ENCODE data around the gene SEMA3A. TPM values are rescaled to one million over a fixed set of nuclear protein-coding genes. Genes with fewer than 3 reads are reported as not detected.

The SEMA3A gene
- total and polyA plus RNA-seq, 9 donors: 0.76 to 23.0 (median 2.2) TPM

DNA sequence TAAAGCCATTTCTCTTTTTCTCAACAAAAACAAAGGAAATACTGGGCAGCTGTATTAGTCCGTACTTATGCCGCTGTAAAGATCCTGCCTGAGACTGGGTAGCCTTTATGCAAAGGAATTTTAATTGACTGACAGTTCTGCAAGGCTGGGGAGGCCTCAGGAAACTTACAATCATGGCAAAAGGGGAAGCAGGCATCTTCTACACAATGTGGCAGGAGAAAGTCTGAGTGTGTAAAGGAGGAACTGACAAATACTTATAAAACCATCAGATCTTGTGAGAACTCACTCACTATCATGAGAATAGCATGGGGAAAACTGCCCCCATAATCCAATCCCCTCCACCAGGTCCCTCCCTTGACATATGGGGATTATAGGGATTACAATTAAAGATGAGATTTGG lies 264.3 kb downstream of the SEMA3A start:
- Histone ChIP-seq H3K4me3 (no peak overlapping the region), H3K4me1 (ENCODE audit: insufficient read depth) (no peaks in the 10 kb centered on the region), H3K9me3 (no peaks in the 10 kb centered on the region), H3K27ac (no peak overlapping the region), H3K36me3 (no peaks in the 10 kb centered on the region), H3K27me3 (no peaks in the 10 kb centered on the region)
- intact Hi-C loops (cut with DNase I): loop anchor here in 1 of 4 donors (10.0 kb wide), 1 partner anchor 1095 kb away; no protein-coding TSS in a partner anchor
- 85 to 95% (median 95%) methylated on average over 2 of the region's 2 CpGs for WGBS, 3 donors
- TF ChIP-seq, protein P1, sequence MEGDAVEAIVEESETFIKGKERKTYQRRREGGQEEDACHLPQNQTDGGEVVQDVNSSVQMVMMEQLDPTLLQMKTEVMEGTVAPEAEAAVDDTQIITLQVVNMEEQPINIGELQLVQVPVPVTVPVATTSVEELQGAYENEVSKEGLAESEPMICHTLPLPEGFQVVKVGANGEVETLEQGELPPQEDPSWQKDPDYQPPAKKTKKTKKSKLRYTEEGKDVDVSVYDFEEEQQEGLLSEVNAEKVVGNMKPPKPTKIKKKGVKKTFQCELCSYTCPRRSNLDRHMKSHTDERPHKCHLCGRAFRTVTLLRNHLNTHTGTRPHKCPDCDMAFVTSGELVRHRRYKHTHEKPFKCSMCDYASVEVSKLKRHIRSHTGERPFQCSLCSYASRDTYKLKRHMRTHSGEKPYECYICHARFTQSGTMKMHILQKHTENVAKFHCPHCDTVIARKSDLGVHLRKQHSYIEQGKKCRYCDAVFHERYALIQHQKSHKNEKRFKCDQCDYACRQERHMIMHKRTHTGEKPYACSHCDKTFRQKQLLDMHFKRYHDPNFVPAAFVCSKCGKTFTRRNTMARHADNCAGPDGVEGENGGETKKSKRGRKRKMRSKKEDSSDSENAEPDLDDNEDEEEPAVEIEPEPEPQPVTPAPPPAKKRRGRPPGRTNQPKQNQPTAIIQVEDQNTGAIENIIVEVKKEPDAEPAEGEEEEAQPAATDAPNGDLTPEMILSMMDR (IDR thresholded peaks at IDR 0.05): no peak
- TF ChIP-seq POLR2A (IDR thresholded peaks at IDR 0.05) (no peak), EP300 (IDR thresholded peaks at IDR 0.05) (no peak)
- DNase-seq: no peak

DNA sequence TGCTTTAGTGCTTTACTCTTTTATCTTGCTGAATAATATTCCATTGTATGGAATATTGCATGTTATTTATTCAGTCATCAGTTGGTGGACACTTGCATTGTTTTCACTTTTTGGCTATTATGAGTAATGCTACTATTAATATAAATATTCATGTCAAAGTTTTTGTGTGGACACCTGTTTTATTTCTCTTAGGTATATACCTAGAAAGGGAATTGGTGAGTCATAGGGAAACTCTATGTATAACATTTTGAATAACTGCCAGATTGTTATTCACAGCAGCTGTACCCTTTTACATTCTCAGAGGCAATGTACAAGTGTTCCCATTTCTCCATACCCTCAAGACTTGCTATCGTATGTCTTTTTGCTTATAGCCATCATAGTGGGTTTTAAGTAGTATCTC lies 268.7 kb downstream of the SEMA3A start:
- Histone ChIP-seq H3K27ac (no peak overlapping the region), H3K4me1 (ENCODE audit: insufficient read depth) (no peaks in the 10 kb centered on the region), H3K27me3 (no peaks in the 10 kb centered on the region), H3K36me3 (no peaks in the 10 kb centered on the region), H3K9me3 (no peaks in the 10 kb centered on the region), H3K4me3 (no peak overlapping the region)
- no peak for TF ChIP-seq EP300 (IDR thresholded peaks at IDR 0.05)
- DNase-seq: no peak
- WGBS, 3 donors: 0 to 94% (median 29%) methylated on average over 1 of the region's 1 CpG
- intact Hi-C loops (cut with DNase I): no loop called here

DNA sequence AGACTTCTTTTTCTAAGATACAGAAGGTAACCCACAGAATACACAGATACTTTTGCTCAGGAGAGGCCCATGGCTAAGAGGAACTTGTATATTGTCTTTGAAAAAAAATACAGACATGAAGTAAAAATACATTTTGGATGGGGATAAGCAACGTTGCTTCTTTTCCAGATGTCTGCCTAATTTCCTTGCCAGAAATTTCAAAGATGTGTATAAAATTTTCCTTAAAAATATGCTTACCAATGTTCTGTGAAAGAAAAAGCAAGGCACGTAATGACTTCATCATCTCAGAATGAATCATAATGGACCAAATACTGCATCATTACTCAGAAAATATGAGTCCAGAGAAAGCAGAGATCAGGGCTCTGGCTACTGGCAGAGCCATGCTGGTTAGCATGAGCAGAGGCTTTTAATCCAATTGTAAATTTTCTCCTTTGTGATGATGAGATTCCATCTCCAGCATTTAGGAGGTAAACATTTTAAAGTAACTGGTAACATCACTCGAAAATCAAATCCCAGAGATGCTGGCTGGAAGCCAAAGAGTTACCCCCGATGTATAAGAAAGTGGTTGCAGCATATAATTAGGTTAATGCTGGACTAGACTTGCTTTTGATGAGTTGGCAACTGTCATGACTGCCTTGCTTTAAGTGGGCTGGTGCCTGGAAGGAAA lies 272.5 kb downstream of the SEMA3A start:
- no peak overlapping the region for H3K27ac ChIP-seq
- intact Hi-C loops (cut with DNase I): no loop called here
- no peak for DNase-seq
- H3K36me3 ChIP-seq: no peaks in the 10 kb centered on the region
- no peaks in the 10 kb centered on the region for H3K9me3 ChIP-seq
- TF ChIP-seq POLR2A (IDR thresholded peaks at IDR 0.05) (no peak), EP300 (IDR thresholded peaks at IDR 0.05) (no peak)
- TF ChIP-seq, protein P1 (IDR thresholded peaks at IDR 0.05): no peak
- WGBS, 3 donors: 25 to 33% (median 27%) methylated on average over 4 of the region's 4 CpGs
- no peak overlapping the region for H3K4me3 ChIP-seq
- H3K27me3 ChIP-seq: no peaks in the 10 kb centered on the region
- H3K4me1 ChIP-seq (ENCODE audit: insufficient read depth): no peaks in the 10 kb centered on the region

DNA sequence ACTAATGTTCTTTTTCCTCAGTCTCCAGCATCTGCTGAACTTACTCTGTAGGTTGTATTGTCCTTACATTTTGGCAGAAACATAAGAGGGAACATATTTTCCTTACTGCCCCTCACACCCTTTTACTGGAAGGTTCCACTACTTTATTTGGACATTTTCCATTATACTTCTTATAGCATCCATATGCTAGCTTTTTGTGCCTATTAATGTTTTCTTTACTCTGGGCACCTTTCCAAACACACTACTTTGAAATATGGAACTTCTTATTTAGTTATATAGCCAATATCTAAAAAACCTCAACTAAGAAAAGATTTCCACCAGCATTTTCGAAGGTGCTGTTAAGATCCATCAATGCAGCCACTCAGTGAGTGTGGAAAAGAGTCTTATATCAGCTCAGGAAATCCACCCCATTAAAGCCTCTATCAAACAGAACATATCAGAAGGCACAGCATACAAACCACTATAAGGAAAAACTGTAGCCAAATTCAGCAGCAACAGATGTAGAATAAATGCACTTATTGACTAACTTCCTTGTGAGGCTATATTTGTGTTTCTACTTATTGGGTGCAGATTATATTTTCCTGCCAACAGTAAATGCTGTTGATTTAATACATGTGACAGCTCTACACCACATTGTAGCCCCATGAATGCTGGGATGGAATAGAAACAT lies 273.2 kb downstream of the SEMA3A start:
- TF ChIP-seq EP300 (IDR thresholded peaks at IDR 0.05) (no peak), POLR2A (IDR thresholded peaks at IDR 0.05) (no peak)
- TF ChIP-seq, protein P1 (IDR thresholded peaks at IDR 0.05): no peak
- Histone ChIP-seq H3K9me3 (no peaks in the 10 kb centered on the region), H3K27ac (no peak overlapping the region), H3K4me1 (ENCODE audit: insufficient read depth) (no peaks in the 10 kb centered on the region), H3K4me3 (no peak overlapping the region), H3K27me3 (no peaks in the 10 kb centered on the region), H3K36me3 (no peaks in the 10 kb centered on the region)
- no peak for DNase-seq
- intact Hi-C loops (cut with DNase I): no loop called here
- 23 to 46% (median 40%) methylated on average over 1 of the region's 1 CpG for WGBS, 3 donors

DNA sequence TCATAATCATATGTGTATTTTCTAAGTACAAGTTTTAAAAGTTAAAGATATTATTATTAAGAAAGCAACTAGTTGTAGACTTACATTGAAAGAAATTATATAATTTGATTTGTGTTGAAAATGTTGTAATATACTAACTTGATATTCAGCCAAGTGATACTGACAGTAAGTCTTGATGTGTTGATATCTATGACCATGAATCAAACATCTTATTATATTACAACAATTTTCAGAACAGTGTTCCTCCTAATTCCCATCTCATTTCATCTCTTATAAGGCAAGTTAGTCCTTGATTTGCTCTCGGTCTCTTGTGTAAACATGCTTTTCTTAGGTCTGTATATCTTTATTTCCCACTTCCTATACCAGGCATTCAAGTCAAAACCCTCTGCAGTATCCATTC lies 276.4 kb downstream of the SEMA3A start:
- Histone ChIP-seq H3K9me3 (no peaks in the 10 kb centered on the region), H3K4me1 (ENCODE audit: insufficient read depth) (no peaks in the 10 kb centered on the region), H3K27me3 (no peaks in the 10 kb centered on the region), H3K27ac (no peak overlapping the region), H3K36me3 (no peaks in the 10 kb centered on the region), H3K4me3 (no peak overlapping the region)
- intact Hi-C loops (cut with DNase I): no loop called here
- no peak for DNase-seq
- TF ChIP-seq POLR2A (IDR thresholded peaks at IDR 0.05) (no peak), EP300 (IDR thresholded peaks at IDR 0.05) (no peak)
- TF ChIP-seq, protein P1 (IDR thresholded peaks at IDR 0.05): no peak
- 31 to 60% (median 40%) methylated on average over 1 of the region's 1 CpG for WGBS, 3 donors

Data from ovary (tissue), 9 donors.